Stimulated activated CD8-positive, alpha-beta memory T cell treated with anti-CD3 and anti-CD28 coated beads, Interleukin-15, amount 100 ng/mL, for 1 hour (primary cell): Measurements from ENCODE around the gene STARD13.

Experiments used
- DNase-seq: peaks from one replicate; pipeline ENCODE4 v3.0.0-alpha.2; 2020; ENCODE audit warnings: low read depth

STARD13 gene, protein sequence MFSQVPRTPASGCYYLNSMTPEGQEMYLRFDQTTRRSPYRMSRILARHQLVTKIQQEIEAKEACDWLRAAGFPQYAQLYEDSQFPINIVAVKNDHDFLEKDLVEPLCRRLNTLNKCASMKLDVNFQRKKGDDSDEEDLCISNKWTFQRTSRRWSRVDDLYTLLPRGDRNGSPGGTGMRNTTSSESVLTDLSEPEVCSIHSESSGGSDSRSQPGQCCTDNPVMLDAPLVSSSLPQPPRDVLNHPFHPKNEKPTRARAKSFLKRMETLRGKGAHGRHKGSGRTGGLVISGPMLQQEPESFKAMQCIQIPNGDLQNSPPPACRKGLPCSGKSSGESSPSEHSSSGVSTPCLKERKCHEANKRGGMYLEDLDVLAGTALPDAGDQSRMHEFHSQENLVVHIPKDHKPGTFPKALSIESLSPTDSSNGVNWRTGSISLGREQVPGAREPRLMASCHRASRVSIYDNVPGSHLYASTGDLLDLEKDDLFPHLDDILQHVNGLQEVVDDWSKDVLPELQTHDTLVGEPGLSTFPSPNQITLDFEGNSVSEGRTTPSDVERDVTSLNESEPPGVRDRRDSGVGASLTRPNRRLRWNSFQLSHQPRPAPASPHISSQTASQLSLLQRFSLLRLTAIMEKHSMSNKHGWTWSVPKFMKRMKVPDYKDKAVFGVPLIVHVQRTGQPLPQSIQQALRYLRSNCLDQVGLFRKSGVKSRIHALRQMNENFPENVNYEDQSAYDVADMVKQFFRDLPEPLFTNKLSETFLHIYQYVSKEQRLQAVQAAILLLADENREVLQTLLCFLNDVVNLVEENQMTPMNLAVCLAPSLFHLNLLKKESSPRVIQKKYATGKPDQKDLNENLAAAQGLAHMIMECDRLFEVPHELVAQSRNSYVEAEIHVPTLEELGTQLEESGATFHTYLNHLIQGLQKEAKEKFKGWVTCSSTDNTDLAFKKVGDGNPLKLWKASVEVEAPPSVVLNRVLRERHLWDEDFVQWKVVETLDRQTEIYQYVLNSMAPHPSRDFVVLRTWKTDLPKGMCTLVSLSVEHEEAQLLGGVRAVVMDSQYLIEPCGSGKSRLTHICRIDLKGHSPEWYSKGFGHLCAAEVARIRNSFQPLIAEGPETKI

DNA sequence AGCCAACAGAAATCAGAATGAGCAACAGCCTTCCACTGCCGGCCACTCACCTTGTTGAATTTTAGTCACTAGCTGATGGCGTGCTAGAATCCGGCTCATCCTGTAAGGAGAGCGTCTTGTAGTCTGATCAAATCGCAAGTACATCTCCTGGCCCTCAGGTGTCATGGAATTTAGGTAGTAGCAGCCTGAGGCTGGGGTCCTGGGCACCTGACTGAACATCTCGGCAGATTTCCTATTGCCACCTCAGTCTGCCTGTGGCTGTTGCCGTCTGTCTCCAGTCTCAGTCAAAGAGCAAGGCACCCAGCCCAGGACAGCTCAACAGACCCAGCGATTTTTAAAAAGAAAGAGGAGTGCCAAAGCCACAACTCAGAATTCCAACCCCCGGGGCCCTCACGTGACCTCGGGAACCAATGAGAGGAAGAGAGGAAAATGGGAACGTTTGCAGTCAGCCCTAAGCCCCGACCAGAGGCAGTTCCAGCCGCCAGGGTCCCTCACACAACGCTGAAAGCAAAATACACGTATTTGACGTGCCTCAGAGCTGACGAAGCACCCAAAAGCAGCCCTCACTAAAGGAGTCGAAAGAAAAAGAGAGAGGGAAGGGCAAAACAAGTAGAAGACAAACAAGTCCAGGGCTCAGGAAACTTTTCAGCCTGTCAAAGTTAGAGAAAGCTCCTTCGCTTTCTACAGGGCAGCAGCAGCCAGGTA lies at the start of gene STARD13:
STARD13 (minus strand) TSS at position 336 of the 705 bp plus-strand sequence; CDS start at position 219, 117 bp downstream.
- DNase-seq, result no peak

DNA sequence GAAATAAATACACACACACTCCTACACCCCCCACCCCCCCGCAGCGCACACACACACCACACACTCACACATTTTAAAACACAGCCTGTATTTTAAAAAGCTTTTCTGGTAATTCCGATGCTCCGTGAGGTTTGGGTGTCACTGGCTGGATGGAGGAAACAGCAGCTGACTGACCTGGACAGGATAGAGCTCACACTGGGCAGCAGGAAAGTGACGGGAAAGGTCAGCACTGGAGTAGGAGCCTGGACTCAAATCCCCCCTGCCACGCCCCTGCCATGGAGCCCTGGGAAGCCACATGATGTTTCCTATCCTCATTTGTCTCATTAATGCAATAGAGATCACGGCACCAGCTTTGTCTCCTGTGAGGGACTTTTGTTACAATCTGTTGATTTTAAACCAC lies 49.3 kb upstream of the STARD13 start:
- DNase-seq, result no peak

DNA sequence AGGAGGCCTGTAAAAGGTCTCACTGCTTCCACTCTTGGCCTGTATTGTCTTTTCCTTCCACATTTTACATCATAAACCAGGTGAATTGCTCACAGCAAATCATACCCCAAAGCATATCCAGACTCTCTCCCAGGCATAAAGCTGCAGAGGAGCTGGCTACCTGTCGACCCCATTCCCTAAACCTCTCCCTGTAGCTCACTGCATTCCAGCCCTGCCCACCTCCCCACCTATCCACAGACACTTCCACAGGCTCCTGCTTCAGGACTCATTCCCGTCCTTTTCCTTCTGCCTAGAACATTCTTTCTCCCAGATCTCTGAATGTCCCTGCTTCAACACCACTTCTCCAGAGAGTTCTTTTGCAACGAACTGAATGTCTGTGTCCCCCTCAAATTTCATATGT lies 46.4 kb upstream of the STARD13 start:
- DNase-seq, result no peak

DNA sequence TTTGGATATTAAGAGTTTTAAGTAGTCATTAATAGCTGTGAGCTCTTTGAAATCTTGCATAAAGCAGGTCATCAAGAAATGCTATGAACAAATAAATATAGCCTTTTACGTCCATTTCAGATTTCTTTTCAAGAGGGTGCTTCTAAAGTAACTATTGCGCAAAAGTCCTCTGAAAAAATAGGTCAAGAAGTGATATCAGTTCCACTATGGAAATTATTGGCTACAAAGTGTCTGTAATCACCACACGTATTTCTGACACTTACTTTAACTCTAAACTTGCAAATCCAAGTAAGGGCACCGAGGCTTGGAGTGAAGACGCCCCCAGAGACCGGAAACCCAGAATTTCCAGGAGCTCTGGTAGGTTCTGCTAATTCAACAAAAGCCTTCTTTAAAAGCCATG lies 44.9 kb upstream of the STARD13 start:
- no peak for DNase-seq

DNA sequence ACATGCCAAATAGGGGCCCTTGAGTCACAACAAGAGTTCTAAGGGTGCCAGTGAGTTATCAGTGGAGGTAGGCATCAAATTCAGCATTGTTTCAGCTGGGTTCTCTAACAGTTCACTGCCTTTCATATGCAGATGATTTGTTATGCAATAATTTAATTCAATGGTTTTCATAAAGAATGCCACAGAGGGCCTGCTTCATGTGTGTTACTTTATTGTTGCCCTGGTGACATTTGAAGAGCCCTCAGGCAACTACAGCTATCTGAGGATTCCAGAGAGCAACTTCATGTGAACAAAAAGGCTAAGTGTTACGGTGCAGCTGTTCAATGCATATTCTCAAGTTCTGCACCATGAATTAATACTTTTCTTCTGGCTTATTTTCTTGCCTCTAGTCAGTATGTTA lies 43.1 kb upstream of the STARD13 start:
- no peak for DNase-seq

DNA sequence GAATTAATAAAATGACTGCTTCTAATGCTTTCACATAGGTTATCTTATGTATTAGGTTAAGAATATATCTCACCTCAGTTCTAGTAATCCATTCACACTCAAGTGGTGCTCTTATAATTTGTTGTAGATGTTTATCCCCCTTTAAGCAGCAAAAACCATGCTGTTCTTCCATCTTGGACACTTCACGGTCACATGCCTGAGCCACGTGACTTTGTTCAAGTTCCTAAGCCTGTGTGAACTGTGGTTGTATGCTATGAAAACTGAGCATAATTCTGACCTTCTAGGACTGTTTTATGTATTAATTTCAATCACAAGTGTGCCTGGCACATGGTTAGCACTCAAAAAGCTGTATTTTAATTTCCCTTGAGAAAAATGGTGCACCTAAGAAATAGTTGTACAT lies 41.2 kb upstream of the STARD13 start:
- no peak for DNase-seq

DNA sequence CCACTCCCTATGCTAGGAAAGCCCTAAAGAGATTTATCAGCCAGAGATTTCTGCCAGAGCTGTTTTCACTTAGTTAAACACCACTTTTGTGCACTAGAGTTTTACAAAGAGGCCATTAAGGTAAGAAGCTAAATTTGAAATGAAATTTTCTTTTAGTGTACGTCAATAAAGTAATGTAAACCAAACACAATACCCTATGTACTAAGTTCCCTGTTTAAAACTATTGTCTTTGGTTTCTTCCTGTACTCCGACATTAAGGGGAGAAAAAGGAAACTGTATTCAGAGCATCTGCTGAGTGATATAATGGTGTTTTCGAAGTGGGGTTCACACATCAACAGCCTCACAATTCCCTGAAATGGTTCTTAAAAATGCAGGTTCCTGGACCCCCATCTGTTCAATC lies 40.7 kb upstream of the STARD13 start:
- DNase-seq, result no peak

DNA sequence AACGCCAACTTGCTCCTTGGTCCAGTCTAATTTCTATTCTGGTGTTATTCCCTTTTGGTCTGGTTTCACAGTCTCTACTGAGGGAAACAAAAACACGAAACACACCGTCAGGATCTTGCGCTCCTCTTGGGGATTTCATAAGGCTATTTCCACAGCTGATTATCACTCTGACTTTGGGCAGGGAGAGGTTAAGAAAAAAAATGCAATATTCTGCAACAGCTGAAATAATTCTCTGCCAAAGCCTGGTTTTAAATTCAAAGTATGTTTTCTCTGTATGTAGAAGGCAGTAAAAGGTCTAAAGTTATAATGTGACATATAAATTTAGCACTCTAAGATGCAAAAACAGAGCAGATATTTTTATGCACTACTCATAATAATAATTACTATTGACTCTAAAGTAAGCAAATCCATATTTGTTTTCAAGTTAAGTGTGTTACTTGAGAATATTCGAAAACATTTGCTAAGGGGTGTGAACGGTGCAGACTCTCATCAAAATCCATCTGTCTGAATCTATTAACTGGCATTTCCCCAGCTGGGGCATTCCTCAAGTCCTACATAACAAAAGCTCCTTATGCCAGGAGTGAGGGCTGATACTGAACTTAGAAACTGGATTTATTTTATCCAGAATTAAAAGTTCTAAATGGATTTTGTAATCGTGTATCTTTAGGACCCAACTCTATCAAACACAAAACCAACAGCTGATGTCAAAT lies 38.4 kb upstream of the STARD13 start:
- DNase-seq, result no peak

DNA sequence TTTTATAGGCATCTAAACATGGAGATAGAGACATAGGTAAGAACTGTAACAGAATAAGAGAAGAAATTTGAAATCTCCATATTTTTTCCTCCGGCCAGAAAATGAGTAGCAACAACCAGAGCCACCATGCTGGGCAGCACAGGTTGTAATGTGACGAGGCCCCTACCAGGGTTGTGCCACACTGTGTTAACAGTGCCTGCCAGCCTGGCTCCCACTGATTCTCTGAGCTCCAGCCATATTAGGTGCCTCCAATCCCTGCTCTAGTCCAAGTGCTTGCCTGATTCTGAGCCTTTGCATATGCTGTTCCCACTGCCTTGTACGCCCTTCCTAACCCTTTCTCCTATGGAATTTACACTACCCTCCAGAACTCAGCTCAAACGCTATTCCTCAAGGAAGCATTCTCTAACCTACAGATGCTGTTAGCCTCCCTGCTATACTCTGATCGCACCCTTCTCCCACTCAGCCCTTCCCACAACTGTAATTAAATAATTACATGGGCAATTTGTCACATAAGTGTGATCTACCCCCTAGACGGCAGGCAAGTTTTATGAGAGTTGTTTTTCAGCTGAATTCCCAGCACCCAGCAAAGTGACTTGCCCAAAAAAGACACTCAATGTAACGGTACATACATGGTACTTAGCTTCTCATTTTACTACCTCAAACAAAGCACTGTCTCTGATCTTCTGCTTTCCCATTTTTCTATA lies 37.6 kb upstream of the STARD13 start:
- DNase-seq, result no peak

DNA sequence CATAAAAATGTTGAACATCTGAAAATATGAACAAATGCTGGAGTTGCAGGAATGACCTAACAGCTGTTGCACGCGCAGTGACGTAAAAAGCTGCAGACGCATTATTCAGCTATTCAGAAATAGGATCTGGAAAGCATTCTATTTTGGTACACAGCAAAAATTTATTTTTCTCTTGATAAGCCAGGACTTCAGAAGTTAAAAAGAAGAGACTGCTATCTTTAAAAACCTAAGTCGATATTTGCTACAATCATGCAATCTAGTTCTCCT lies 36.9 kb upstream of the STARD13 start:
- DNase-seq, result no peak

DNA sequence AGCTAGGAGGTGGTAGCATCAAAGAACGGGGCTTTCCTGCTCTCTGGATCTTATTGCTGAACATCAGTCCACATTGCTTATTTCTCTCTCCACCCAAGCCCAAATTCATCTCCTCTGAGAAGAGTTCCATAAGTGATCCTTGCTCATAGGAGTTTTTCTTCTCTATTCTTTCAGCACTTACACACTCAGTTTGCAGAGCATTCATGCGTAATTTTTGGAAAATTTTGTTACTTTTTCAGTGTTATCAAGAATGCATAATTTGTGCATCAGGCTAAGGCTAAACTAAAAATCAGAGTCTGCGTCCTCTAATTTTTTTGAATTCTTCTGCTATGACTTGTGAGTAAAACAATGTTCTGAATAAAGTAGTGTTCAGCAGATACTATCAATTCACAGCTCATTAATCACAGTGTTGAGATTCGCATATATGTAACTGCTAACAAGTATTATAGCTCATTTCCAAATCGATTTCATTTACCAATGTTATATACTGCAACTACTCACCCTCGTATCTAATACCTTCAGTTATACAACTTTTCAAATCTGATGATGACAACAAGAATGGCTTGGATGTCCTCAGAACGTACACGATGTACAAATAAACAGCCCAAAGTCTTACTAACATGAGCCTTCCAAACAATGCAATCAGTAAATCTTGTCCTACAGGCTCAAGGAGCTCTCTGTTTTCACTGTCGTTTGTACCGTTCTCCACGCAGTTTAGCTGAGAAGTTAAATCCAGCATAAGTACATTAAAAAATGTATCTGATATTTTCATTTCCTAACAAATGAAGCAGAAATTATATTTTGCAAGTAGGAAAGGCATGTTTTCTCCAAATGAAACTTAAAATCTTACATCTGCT lies 36.4 kb upstream of the STARD13 start:
- DNase-seq, result no peak

DNA sequence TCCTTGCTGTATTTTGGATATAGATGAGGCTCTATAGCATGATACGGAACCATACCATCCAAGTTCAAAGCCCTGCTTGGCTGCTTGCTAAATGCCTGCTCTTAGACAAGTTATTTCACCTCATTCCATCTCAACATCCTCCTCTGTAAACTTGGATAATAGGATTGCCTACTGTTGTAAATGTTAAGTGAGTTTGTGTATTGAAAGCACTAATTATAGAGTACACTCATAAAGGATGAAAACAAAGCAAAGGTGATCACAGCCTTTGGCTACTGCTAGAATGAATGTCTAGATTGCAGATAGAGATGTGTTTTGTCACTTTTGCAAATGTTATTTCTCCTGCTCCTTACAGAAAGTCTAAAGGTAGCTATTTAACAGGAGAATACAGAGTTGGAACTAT lies 34.3 kb upstream of the STARD13 start:
- no peak for DNase-seq

DNA sequence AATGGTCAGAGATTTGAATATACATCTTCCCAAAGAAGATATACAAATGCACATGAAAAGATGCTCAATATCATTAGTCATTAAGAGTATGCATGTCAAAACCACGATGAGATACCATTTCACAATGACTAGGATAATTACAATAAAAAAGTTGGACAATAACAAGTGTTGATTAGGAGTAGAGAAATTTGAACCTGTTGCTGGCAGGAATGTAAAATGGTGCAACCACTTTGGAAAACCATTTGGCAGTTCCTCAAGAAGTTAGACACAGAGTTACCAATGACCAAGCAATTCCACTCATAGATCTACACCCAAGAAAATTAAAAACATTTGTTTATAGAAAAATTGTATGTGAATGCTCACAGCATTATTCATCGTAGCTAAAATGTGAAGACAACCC lies 33.2 kb upstream of the STARD13 start:
- DNase-seq, result no peak

DNA sequence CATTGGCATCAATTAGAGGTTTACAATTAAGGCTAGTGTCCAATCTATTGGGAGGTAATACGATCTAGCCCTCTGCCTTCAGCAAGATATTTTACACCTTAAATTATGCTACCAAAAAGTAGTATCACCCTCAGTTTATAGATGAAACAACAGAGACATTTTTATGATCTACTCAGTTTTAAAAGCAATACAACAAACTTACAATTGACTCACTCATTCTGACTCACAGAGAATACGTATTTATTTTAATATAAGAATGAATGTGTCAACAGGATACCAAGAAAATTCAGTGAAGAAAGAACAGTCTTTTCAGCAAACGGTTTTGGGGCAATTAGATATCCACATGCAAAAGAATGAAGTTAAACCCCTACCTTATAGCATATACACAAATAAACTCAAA lies 32.5 kb upstream of the STARD13 start:
- DNase-seq, result no peak

DNA sequence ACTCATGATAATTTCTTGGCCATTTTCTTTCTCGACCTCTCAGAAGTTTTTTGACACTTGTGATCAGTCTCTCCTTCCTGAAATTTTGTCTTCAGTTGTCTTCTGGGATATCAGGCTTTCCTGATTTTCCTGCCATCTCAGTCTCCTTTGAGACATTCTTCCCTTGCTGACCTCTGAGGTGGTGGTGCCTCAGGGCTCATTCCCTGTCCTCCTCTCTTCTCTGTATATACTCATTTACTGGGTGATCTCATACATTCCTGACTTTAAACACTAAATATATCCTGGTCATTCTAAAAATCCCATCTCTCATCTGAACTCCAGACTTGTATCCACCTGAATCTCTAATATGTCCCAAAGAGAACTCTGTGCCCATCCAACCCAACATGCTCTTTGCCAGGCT lies 31.3 kb upstream of the STARD13 start:
- DNase-seq, result no peak

DNA sequence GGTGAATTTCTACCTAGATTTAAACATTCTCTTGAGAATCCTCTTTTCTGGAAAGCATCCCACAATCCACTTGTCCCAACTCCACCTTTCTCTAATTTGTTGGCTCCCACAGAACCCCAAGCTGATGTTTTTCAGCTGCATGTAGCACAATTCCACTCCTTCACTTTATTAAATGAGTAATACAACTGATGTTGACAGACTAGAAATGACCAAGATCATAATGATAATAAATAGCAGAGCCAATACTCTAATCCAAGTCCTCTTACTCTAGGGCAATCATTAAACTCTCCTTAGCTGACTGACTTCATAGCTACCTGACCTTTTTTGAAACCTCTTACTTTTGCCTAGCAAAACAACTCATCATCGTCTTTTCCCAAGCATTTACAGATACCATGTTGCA lies 27.9 kb upstream of the STARD13 start:
- DNase-seq, result no peak

DNA sequence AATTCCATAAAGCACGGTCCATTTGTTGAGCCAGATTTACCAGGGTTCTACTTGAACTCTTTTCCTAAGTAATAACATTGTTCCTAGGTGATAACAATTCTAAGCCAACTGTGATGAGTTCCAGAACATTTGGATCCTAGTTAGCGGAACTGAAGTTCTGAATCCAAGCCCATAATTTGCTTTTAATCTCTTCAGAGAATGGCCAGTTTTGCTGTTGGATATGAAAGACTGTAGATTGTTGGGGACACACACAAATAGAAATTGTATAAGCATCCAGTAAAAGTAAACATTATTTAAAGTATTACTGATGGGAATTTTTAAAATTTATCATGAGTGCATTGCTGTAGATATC lies 27.3 kb upstream of the STARD13 start:
- no peak for DNase-seq

DNA sequence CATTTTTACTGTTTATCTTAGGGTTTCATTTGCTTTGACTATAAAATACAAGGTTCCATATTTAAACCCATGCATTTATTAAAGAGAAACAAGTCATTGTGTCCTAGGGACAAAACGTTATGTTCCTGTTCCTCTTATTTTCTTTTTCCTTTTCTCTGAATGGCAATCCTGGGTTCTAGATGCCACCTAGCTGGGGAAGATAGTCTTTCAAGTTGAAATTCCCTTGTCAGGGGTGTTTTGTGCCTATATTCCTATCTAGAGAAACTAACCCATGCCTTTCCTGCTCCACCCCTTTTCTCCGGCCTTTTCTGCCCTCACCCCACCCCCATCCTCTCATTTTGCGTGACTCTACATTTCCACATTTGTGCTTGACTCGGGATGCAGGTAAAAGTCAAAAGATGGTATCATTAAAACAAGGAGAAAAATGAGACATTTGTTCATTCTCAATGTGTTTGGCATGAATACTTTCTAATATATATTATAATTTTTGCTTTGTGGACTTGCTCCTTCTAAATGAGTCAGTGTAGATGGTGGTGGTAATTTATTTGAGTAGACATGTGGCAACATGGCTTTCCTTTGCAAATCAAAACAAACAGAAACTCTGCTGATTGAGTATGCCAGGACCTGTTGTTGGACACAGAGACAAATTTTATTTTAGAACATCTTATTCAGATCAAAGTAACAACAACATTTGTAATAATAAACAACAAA lies 26.8 kb upstream of the STARD13 start:
- DNase-seq, result no peak

DNA sequence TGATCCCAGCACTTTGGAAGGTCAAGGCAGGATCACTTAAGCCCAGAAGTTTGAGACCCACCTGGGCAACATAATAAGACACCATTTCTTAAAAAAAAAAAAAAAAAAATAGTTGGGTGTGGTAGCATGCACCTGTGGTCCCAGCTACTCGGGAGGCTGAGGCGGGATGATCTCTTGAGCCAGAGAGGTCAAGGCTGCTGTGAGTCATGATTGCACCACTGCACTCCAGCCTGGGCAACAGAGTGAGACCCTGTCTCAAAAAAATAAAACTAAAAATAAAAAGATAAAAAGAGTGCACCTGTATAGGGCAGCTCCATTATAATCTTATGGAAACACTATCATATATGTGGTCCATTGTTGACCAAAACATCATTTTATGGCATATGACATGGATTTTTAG lies 25.5 kb upstream of the STARD13 start:
- no peak for DNase-seq
